ENCODE data around the gene PSMD9.

- no peak for TF ChIP-seq CTCF (IDR thresholded peaks at IDR 0.05 in 2 of 3, conservative IDR thresholded peaks at IDR 0.05 in 1 of 3; ENCODE audit: borderline replicate concordance in 1 of 3, insufficient read depth in 1 of 3, low read depth in 2 of 3, low read length in 2 of 3)
- no peak for TF ChIP-seq POLR2AphosphoS5 (IDR thresholded peaks at IDR 0.05; ENCODE audit: low read depth, low read length)
- TF ChIP-seq ZNF274 (IDR thresholded peaks at IDR 0.05; ENCODE audit: low read depth, low read length), result no peak
- TF ChIP-seq RAD21 (IDR thresholded peaks at IDR 0.05; ENCODE audit: low read depth), result no peak
Measured at GRCh38 chr12:121845701-121846100, 42.9 kb upstream of the PSMD9 start.

Data from HCT116 (cell line).